Pancreas (tissue), 10 donors: Measurements from ENCODE around the gene DYNC1H1. TPM values are rescaled to one million over a fixed set of nuclear protein-coding genes. Genes with fewer than 3 reads are reported as not detected.

Source experiments
- ATAC-seq, 4 donors: fragments of 200-7000 bp; cut with Tn5 transposase; one replicate each; pipeline versions ENCODE4 v1.8.0 to v1.9.1; 2020; ENCODE audit warnings: mild to moderate bottlenecking in 4 of 4, moderate library complexity in 4 of 4
- DNase-seq, 6 donors: peaks; one replicate each; pipeline ENCODE4 v3.0.0-alpha.2; 2020
- FAIRE-seq: peaks from 2 replicates; lab custom pipeline; 2012; peaks lifted over from hg19 to GRCh38; lab: Jason Lieb, UNC
- H3K27ac ChIP-seq, 4 donors: fragments of 200-600 bp; sonication (generic); 1 replicate in 3 of 4; 2 replicates in 1 of 4; pipeline versions ENCODE4 v1.5.0 to v1.8.0; 2020
- H3K27me3 ChIP-seq, 4 donors: fragments of 200-600 bp; one replicate each; pipeline ENCODE4 v1.8.0; 2021
- H3K36me3 ChIP-seq, 3 donors: fragments of 200-600 bp; sonication (generic) in 1 of 3; one replicate each; pipeline versions ENCODE4 v1.5.0 to v1.8.0; 2020 to 2021
- H3K4me1 ChIP-seq, 3 donors: fragments of 200-600 bp; one replicate each; pipeline ENCODE4 v1.8.0; 2021
- H3K4me3 ChIP-seq, 4 donors: fragments of 200-600 bp; sonication (generic) in 2 of 4; one replicate each; pipeline versions ENCODE4 v1.5.0 to v1.8.0; 2020 to 2021
- H3K9me3 ChIP-seq, 4 donors: fragments of 200-600 bp; one replicate each; pipeline ENCODE4 v1.8.0; 2021
- CTCF ChIP-seq, 4 donors: fragments of 200-600 bp; sonication (generic) in 3 of 4; IDR thresholded peaks; one replicate each; pipeline versions ENCODE4 v1.5.0 to v1.8.0; 2021; ENCODE audit warnings: antibody characterized with exemption in 4 of 4
- WGBS, 2 donors: extraction: QIAGEN DNeasy Blood & Tissue Kit; methylation state at CpG; one replicate each; pipeline ENCODE4 v1.1.7; 2013; 5-methylcytosine and 5-hydroxymethylcytosine counted together
- intact Hi-C, 3 donors: fragments of 100-400 bp; cut with DNase I; formaldehyde crosslinking; loops; one replicate each; pipeline versions ENCODE4 v1.11.1 to v1.14.2; 2022
- polyA plus RNA-seq, 2 donors: library from polyadenylated mRNA; stranded (reverse); fragments of 200-250 nt; gene quantifications; one replicate each; pipeline ENCODE4 v1.2.3, GENCODE V29; 2013
- total RNA-seq, 6 donors: library from RNA; stranded (reverse); fragmentation: NEBNext Ultra II Directional in 4 of 6; extraction: Animal tissue kit (Norgen Biotek cat#: 25700) in 4 of 6; gene quantifications; one replicate each; pipeline versions ENCODE4 v1.2.1 to v1.2.4, GENCODE V29; 2021 to 2023
- donor health status: healthy with polysubstance abuse.
- donor health status: DM: no; HTN: no; CAD: no; lungs with moderate emphysema.
- donor health status: DM: no; HTN: no; CAD: no.
- donor health status: control.
- donor health status: control.
- donor health status: Bipolar disorder and iron deficiency.
- donor health status: DM: yes; HTN: yes; CAD: no.
- donor health status: DM: no; HTN: no; CAD: no.
- donor health status: DM: no; HTN: no; CAD: no.
- donor health status: DM: yes; HTN: yes; CAD: no.

Gene DYNC1H1
- total and polyA plus RNA-seq, 8 donors = 95.7 to 215 (median 132) TPM

GRCh38 chr14:102056694-102057442, 92.5 kb downstream of the DYNC1H1 start:
- DNase-seq = no peak
- H3K4me3 ChIP-seq = no peak overlapping the region
- H3K36me3 ChIP-seq = peaks cover 0 to 9% (median under 1%) of the 10 kb centered on the region in 3 donors
- no peak for FAIRE-seq
- H3K27me3 ChIP-seq = no peaks in the 10 kb centered on the region
- H3K9me3 ChIP-seq = no peaks in the 10 kb centered on the region
- H3K27ac ChIP-seq = no peak overlapping the region
- H3K4me1 ChIP-seq = no peaks in the 10 kb centered on the region
- intact Hi-C loops = no loop called here
- no peak for ATAC-seq
- TF ChIP-seq CTCF (IDR thresholded peaks at IDR 0.05) = no peak
- 73 to 83% methylated on average over 31 of the region's 31 CpGs for WGBS, 2 donors

- intact Hi-C loops = no loop called here
- FAIRE-seq (no peak), ATAC-seq (no peak), DNase-seq (no peak)
- no peaks in the 10 kb centered on the region for H3K27me3 ChIP-seq
- no peaks in the 10 kb centered on the region for H3K4me1 ChIP-seq
- no peaks in the 10 kb centered on the region for H3K9me3 ChIP-seq
- H3K27ac ChIP-seq = no peak overlapping the region
- WGBS, 2 donors = 47 to 64% methylated on average over 10 of the region's 10 CpGs
- H3K4me3 ChIP-seq = no peak overlapping the region
- no peak for TF ChIP-seq CTCF (IDR thresholded peaks at IDR 0.05)
- peaks cover 0 to 2% (median 0%) of the 10 kb centered on the region in 3 donors for H3K36me3 ChIP-seq
These were observed 93.2 kb downstream of the DYNC1H1 start for GRCh38 chr14:102057480-102058114.

- DNase-seq = no peak
- ATAC-seq = no peak
- intact Hi-C loops = no loop called here
- no peaks in the 10 kb centered on the region for H3K27me3 ChIP-seq
- 47 to 68% methylated on average over 7 of the region's 7 CpGs for WGBS, 2 donors
- H3K4me3 ChIP-seq = no peak overlapping the region
- TF ChIP-seq CTCF (IDR thresholded peaks at IDR 0.05) = no peak
- no peaks in the 10 kb centered on the region for H3K36me3 ChIP-seq
- no peaks in the 10 kb centered on the region for H3K4me1 ChIP-seq
- no peak overlapping the region for H3K27ac ChIP-seq
- no peak for FAIRE-seq
- H3K9me3 ChIP-seq = no peaks in the 10 kb centered on the region
These were observed 93.8 kb downstream of the DYNC1H1 start for GRCh38 chr14:102058146-102058545.

- FAIRE-seq (no peak), DNase-seq (no peak), ATAC-seq (no peak)
- no peak for TF ChIP-seq CTCF (IDR thresholded peaks at IDR 0.05)
- Histone ChIP-seq H3K9me3 (no peaks in the 10 kb centered on the region), H3K4me3 (no peak overlapping the region), H3K27ac (no peak overlapping the region), H3K4me1 (peaks cover 0 to 6% (median 0%) of the 10 kb centered on the region in 3 donors), H3K36me3 (no peaks in the 10 kb centered on the region), H3K27me3 (no peaks in the 10 kb centered on the region)
- intact Hi-C loops = no loop called here
- WGBS, 2 donors = 52 to 60% methylated on average over 5 of the region's 5 CpGs
These were observed 94.6 kb downstream of the DYNC1H1 start for GRCh38 chr14:102058961-102059360.
